ENCODE data around the gene KIF13A. TPM values are rescaled to one million over a fixed set of nuclear protein-coding genes. Genes with fewer than 3 reads are reported as not detected.
A peak's percentile ranks its signal among the peaks of the same experiment; 100 is the strongest.

The KIF13A gene
- total and polyA plus RNA-seq, 4 donors: 4.3 to 28.1 (median 10.6) TPM

DNA sequence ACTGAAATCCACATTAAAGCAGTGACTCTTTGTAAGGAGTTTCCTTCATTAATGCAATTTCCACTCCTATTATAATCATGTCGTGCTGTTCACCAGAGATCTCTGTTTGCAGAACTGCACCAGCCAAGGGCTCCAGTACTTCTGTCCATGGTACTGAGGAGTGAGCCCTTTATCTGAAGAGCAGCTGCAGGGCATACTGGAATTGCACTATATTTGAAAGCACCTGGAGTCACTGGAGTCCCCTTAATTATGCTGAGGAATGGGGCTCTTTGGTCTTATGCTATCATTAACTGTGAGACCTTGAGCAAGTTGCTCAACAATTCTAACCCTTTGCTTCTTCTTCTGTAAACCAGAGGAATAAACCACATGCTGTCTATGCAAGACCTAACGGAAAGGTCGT lies 219.0 kb downstream of the KIF13A start:
- Histone ChIP-seq H3K4me1 (ENCODE audit: control insufficient read depth in 4 of 4, insufficient read depth in 4 of 4, low read length in 3 of 4) (no peaks in the 10 kb centered on the region), H3K9ac (ENCODE audit: low read depth in 1 of 2, low read length in 2 of 2) (no peak overlapping the region), H3K27me3 (ENCODE audit: control insufficient read depth in 4 of 4, insufficient read depth in 4 of 4, low read length in 3 of 4) (no peaks in the 10 kb centered on the region), H3K4me3 (ENCODE audit: low read depth in 1 of 3, low read length in 3 of 3) (no peak overlapping the region), H3K9me3 (ENCODE audit: control insufficient read depth in 4 of 4, low read length in 3 of 4) (no peaks in the 10 kb centered on the region), H3K27ac (ENCODE audit: low read depth in 1 of 2, low read length in 2 of 2) (no peak overlapping the region), H3K36me3 (ENCODE audit: control insufficient read depth in 4 of 4, insufficient read depth in 3 of 4, low read depth in 1 of 4, low read length in 3 of 4) (peaks cover 11 to 58% (median 49%) of the 10 kb centered on the region in 4 donors)
- no peak for DNase-seq (ENCODE audit: low spot score)
- WGBS: 87% methylated on average over 3 of the region's 3 CpGs
- TF ChIP-seq NR2F2 (IDR thresholded peaks at IDR 0.05): no peak
- TF ChIP-seq, protein P1, sequence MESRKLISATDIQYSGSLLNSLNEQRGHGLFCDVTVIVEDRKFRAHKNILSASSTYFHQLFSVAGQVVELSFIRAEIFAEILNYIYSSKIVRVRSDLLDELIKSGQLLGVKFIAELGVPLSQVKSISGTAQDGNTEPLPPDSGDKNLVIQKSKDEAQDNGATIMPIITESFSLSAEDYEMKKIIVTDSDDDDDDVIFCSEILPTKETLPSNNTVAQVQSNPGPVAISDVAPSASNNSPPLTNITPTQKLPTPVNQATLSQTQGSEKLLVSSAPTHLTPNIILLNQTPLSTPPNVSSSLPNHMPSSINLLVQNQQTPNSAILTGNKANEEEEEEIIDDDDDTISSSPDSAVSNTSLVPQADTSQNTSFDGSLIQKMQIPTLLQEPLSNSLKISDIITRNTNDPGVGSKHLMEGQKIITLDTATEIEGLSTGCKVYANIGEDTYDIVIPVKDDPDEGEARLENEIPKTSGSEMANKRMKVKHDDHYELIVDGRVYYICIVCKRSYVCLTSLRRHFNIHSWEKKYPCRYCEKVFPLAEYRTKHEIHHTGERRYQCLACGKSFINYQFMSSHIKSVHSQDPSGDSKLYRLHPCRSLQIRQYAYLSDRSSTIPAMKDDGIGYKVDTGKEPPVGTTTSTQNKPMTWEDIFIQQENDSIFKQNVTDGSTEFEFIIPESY (IDR thresholded peaks at IDR 0.05): no peak
- TF ChIP-seq, protein P2, sequence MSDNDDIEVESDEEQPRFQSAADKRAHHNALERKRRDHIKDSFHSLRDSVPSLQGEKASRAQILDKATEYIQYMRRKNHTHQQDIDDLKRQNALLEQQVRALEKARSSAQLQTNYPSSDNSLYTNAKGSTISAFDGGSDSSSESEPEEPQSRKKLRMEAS (IDR thresholded peaks at IDR 0.05): no peak
- TF ChIP-seq HNF4A (conservative IDR thresholded peaks at IDR 0.05): no peak
- TF ChIP-seq, protein P3, sequence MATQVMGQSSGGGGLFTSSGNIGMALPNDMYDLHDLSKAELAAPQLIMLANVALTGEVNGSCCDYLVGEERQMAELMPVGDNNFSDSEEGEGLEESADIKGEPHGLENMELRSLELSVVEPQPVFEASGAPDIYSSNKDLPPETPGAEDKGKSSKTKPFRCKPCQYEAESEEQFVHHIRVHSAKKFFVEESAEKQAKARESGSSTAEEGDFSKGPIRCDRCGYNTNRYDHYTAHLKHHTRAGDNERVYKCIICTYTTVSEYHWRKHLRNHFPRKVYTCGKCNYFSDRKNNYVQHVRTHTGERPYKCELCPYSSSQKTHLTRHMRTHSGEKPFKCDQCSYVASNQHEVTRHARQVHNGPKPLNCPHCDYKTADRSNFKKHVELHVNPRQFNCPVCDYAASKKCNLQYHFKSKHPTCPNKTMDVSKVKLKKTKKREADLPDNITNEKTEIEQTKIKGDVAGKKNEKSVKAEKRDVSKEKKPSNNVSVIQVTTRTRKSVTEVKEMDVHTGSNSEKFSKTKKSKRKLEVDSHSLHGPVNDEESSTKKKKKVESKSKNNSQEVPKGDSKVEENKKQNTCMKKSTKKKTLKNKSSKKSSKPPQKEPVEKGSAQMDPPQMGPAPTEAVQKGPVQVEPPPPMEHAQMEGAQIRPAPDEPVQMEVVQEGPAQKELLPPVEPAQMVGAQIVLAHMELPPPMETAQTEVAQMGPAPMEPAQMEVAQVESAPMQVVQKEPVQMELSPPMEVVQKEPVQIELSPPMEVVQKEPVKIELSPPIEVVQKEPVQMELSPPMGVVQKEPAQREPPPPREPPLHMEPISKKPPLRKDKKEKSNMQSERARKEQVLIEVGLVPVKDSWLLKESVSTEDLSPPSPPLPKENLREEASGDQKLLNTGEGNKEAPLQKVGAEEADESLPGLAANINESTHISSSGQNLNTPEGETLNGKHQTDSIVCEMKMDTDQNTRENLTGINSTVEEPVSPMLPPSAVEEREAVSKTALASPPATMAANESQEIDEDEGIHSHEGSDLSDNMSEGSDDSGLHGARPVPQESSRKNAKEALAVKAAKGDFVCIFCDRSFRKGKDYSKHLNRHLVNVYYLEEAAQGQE (IDR thresholded peaks at IDR 0.05): peak; percentile 97

DNA sequence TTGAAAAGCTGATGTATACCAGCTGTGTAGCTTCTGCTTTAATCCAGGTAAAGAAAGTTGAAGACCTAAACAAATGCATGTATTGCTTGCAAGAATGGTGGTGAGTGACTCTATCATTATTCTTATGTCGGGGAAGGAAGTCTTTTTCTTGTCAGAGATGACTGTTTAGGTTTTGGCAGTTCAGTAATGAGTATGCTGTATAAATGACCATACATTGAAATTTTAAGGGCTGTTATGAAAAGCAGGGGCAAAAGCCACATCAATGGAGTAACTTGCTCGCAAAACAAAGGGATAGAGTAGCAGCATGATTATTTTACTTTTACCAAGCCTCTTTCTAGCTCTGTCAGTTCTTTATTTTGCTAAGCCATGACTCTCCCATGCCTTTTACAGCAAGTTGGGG lies 224.8 kb downstream of the KIF13A start:
- H3K27ac ChIP-seq (ENCODE audit: low read depth in 1 of 2, low read length in 2 of 2): no peak overlapping the region
- no peaks in the 10 kb centered on the region for H3K27me3 ChIP-seq (ENCODE audit: control insufficient read depth in 4 of 4, insufficient read depth in 4 of 4, low read length in 3 of 4)
- no peak for DNase-seq (ENCODE audit: low spot score)
- peaks cover 7 to 27% (median 19%) of the 10 kb centered on the region in 4 donors for H3K36me3 ChIP-seq (ENCODE audit: control insufficient read depth in 4 of 4, insufficient read depth in 3 of 4, low read depth in 1 of 4, low read length in 3 of 4)
- H3K4me1 ChIP-seq (ENCODE audit: control insufficient read depth in 4 of 4, insufficient read depth in 4 of 4, low read length in 3 of 4): no peaks in the 10 kb centered on the region
- WGBS: 94% methylated on average over 2 of the region's 2 CpGs
- H3K9me3 ChIP-seq (ENCODE audit: control insufficient read depth in 4 of 4, low read length in 3 of 4): no peaks in the 10 kb centered on the region
- H3K4me3 ChIP-seq (ENCODE audit: low read depth in 1 of 3, low read length in 3 of 3): no peak overlapping the region
- H3K9ac ChIP-seq (ENCODE audit: low read depth in 1 of 2, low read length in 2 of 2): no peak overlapping the region
- TF ChIP-seq, protein P4, sequence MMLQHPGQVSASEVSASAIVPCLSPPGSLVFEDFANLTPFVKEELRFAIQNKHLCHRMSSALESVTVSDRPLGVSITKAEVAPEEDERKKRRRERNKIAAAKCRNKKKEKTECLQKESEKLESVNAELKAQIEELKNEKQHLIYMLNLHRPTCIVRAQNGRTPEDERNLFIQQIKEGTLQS (IDR thresholded peaks at IDR 0.05): no peak
- TF ChIP-seq JUND (IDR thresholded peaks at IDR 0.05) (no peak), HNF4A (conservative IDR thresholded peaks at IDR 0.05) (no peak), NR2F2 (IDR thresholded peaks at IDR 0.05) (no peak), FOXA1 (IDR thresholded peaks at IDR 0.05) (no peak), RXRA (IDR thresholded peaks at IDR 0.05) (no peak), HNF4G (IDR thresholded peaks at IDR 0.05) (no peak)
- TF ChIP-seq, protein P2 (IDR thresholded peaks at IDR 0.05): no peak

DNA sequence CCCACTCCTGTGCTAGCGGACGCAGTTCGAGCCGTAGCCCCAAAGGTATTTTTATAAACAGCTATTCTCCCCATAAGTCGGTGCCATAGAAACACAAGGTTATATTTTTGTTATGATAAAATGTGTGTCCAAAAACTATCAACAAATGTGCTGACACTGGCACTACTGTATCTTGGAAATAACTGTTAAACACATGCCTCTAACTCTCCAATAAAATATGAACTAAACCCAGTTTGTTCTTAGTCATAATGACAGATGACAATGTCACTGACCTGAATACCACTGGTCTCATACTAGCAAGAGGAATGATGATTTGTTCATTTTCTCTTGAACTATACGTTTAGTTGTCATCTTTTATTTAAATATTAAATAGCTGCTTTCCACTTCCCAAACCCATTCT lies 229.3 kb downstream of the KIF13A start:
- H3K27me3 ChIP-seq (ENCODE audit: control insufficient read depth in 4 of 4, insufficient read depth in 4 of 4, low read length in 3 of 4): no peaks in the 10 kb centered on the region
- H3K27ac ChIP-seq (ENCODE audit: low read depth in 1 of 2, low read length in 2 of 2): no peak overlapping the region
- no peak for DNase-seq (ENCODE audit: low spot score)
- H3K4me3 ChIP-seq (ENCODE audit: low read depth in 1 of 3, low read length in 3 of 3): no peak overlapping the region
- 93% methylated on average over 6 of the region's 6 CpGs for WGBS
- H3K9me3 ChIP-seq (ENCODE audit: control insufficient read depth in 4 of 4, low read length in 3 of 4): no peaks in the 10 kb centered on the region
- peaks cover 2 to 8% (median 3%) of the 10 kb centered on the region in 4 donors for H3K36me3 ChIP-seq (ENCODE audit: control insufficient read depth in 4 of 4, insufficient read depth in 3 of 4, low read depth in 1 of 4, low read length in 3 of 4)
- no peak overlapping the region for H3K9ac ChIP-seq (ENCODE audit: low read depth in 1 of 2, low read length in 2 of 2)
- no peaks in the 10 kb centered on the region for H3K4me1 ChIP-seq (ENCODE audit: control insufficient read depth in 4 of 4, insufficient read depth in 4 of 4, low read length in 3 of 4)
- TF ChIP-seq, protein P2 (IDR thresholded peaks at IDR 0.05): no peak
- TF ChIP-seq RXRA (IDR thresholded peaks at IDR 0.05) (no peak), TAF1 (conservative IDR thresholded peaks at IDR 0.05) (no peak), SP1 (IDR thresholded peaks at IDR 0.05) (no peak), HNF4A (conservative IDR thresholded peaks at IDR 0.05) (no peak)
- TF ChIP-seq, protein P5, sequence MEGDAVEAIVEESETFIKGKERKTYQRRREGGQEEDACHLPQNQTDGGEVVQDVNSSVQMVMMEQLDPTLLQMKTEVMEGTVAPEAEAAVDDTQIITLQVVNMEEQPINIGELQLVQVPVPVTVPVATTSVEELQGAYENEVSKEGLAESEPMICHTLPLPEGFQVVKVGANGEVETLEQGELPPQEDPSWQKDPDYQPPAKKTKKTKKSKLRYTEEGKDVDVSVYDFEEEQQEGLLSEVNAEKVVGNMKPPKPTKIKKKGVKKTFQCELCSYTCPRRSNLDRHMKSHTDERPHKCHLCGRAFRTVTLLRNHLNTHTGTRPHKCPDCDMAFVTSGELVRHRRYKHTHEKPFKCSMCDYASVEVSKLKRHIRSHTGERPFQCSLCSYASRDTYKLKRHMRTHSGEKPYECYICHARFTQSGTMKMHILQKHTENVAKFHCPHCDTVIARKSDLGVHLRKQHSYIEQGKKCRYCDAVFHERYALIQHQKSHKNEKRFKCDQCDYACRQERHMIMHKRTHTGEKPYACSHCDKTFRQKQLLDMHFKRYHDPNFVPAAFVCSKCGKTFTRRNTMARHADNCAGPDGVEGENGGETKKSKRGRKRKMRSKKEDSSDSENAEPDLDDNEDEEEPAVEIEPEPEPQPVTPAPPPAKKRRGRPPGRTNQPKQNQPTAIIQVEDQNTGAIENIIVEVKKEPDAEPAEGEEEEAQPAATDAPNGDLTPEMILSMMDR (IDR thresholded peaks at IDR 0.05; ENCODE audit: low read depth, low read length, missing input control): no peak
- TF ChIP-seq, protein P3 (IDR thresholded peaks at IDR 0.05): no peak
- TF ChIP-seq, protein P4 (IDR thresholded peaks at IDR 0.05): no peak
